Fibroblast of lung (primary cell): ENCODE measurements around the gene SPPL3. TPM values are rescaled to one million over a fixed set of nuclear protein-coding genes. Genes with fewer than 3 reads are reported as not detected.

Experiments used
- DNase-seq, 2 donors: peaks; one replicate each; pipeline versions ENCODE4 v3.0.0 to v3.0.0-alpha.2; 2010; ENCODE audit warnings: low read depth in 2 of 2
- H2AFZ ChIP-seq: 2 replicates; pipeline ENCODE4 v1.5.1; 2012; ENCODE audit warnings: low read length, control low read depth, inconsistent platforms
- H3K27ac ChIP-seq: 2 replicates; pipeline ENCODE4 v1.5.1; 2011; ENCODE audit warnings: low read length, control low read depth; ENCODE audit not compliant: insufficient read depth
- H3K27me3 ChIP-seq: 2 replicates; pipeline ENCODE4 v1.5.1; 2011; ENCODE audit warnings: mild to moderate bottlenecking, low read length; ENCODE audit not compliant: control insufficient read depth, insufficient read depth
- H3K36me3 ChIP-seq: 2 replicates; pipeline ENCODE4 v1.5.1; 2011; ENCODE audit warnings: low read length; ENCODE audit not compliant: control insufficient read depth, insufficient read depth
- H3K4me1 ChIP-seq: 2 replicates; pipeline ENCODE4 v1.5.1; 2011; ENCODE audit warnings: low read length; ENCODE audit not compliant: control insufficient read depth, insufficient read depth; ENCODE audit errors: extremely low read depth
- H3K4me2 ChIP-seq: 2 replicates; pipeline ENCODE4 v1.5.1; 2011; ENCODE audit warnings: low read length, control low read depth; ENCODE audit not compliant: insufficient read depth; ENCODE audit errors: extremely low read depth
- H3K4me3 ChIP-seq, 4 experiments: fragments of 200-600 bp in 1 of 4; sonication (generic) in 1 of 4; replicated peaks in 1 of 4; 2 replicates each; pipeline ENCODE4 v1.5.1; 2011 to 2016; ENCODE audit warnings: low read length in 4 of 4, low read depth in 3 of 4, mild to moderate bottlenecking in 3 of 4, control low read depth in 2 of 4, inconsistent platforms in 1 of 4, mixed read lengths in 1 of 4; ENCODE audit not compliant: insufficient read depth in 1 of 4; ENCODE audit errors: control extremely low read depth in 1 of 4
- H3K79me2 ChIP-seq: 2 replicates; pipeline ENCODE4 v1.5.1; 2012; ENCODE audit warnings: mild to moderate bottlenecking, low read length, inconsistent platforms; ENCODE audit not compliant: control insufficient read depth, insufficient read depth
- H3K9ac ChIP-seq: 2 replicates; pipeline ENCODE4 v1.5.1; 2011; ENCODE audit warnings: mild to moderate bottlenecking, low read length, control low read depth; ENCODE audit not compliant: insufficient read depth
- H3K9me3 ChIP-seq: 2 replicates; pipeline ENCODE4 v1.5.1; 2012; ENCODE audit warnings: low read depth, low read length; ENCODE audit not compliant: control insufficient read depth, insufficient read depth
- H4K20me1 ChIP-seq: 2 replicates; pipeline ENCODE4 v1.5.1; 2011; ENCODE audit warnings: low read length; ENCODE audit not compliant: control insufficient read depth, insufficient read depth; ENCODE audit errors: extremely low read depth
- EZH2 ChIP-seq: IDR thresholded peaks from 2 replicates; pipeline ENCODE4 v1.5.1; 2012; ENCODE audit warnings: low read length, control low read depth, mild to moderate bottlenecking; ENCODE audit errors: missing control alignments
- polyA plus RNA-seq, 2 donors: library from polyadenylated mRNA; depleted of rRNA in 1 of 2; stranded (reverse) in 1 of 2; unstranded in 1 of 2; fragments of >200 nt; gene quantifications; 2 replicates each; pipeline ENCODE4 v1.2.1, GENCODE V29; 2011 to 2012; ENCODE audit warnings: missing spikeins in 1 of 2
- total RNA-seq: library from RNA; depleted of rRNA; stranded (reverse); fragments of >200 nt; gene quantifications from 2 replicates; pipeline ENCODE4 v1.2.1, GENCODE V29; 2014
- TF ChIP-seq, protein P1 (sequence below), 2 donors: IDR thresholded peaks in 1 of 2; conservative IDR thresholded peaks in 1 of 2; 1 replicate in 1 of 2; 2 replicates in 1 of 2; pipeline ENCODE4 v1.5.1; 2011 to 2012; ENCODE audit warnings: low read length in 2 of 2, control low read depth in 1 of 2, inconsistent platforms in 1 of 2, low read depth in 1 of 2, mild to moderate bottlenecking in 1 of 2

SPPL3 gene
- total and polyA plus RNA-seq, 2 donors (not counting 1 experiment from before 2014, with no cell fraction given): 7.1 to 41.4 TPM

DNA sequence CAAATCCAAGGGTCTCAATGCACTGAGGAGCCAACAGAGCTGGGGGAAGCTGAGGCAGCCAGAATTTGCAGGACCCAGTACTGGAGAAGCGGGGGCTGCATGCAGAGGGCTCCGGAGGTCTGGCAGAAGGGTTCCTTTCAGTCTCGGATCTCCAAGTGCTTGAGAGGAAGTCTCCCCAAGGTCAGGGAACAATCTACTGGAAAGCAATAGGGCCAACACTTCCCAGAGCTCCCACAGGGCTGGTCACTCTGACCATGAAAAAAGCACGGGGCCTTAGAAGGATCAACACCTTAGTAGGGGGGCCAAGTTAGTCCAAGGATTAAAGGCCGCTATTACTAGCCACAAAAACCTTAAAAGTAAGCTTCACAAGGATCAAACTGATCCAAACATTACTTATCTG lies 31.7 kb downstream of the SPPL3 start:
- no peak for DNase-seq
- no peak overlapping the region for H3K27ac ChIP-seq
- no peaks in the 10 kb centered on the region for H3K4me1 ChIP-seq
- H4K20me1 ChIP-seq: no peaks in the 10 kb centered on the region
- no peaks in the 10 kb centered on the region for H3K9me3 ChIP-seq
- H3K4me2 ChIP-seq: no peak overlapping the region
- peaks cover 10% of the 10 kb centered on the region for H3K79me2 ChIP-seq
- TF ChIP-seq EZH2: no peak
- TF ChIP-seq, protein P1, sequence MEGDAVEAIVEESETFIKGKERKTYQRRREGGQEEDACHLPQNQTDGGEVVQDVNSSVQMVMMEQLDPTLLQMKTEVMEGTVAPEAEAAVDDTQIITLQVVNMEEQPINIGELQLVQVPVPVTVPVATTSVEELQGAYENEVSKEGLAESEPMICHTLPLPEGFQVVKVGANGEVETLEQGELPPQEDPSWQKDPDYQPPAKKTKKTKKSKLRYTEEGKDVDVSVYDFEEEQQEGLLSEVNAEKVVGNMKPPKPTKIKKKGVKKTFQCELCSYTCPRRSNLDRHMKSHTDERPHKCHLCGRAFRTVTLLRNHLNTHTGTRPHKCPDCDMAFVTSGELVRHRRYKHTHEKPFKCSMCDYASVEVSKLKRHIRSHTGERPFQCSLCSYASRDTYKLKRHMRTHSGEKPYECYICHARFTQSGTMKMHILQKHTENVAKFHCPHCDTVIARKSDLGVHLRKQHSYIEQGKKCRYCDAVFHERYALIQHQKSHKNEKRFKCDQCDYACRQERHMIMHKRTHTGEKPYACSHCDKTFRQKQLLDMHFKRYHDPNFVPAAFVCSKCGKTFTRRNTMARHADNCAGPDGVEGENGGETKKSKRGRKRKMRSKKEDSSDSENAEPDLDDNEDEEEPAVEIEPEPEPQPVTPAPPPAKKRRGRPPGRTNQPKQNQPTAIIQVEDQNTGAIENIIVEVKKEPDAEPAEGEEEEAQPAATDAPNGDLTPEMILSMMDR (conservative IDR thresholded peaks at IDR 0.05 in 1 of 2, IDR thresholded peaks at IDR 0.05 in 1 of 2; ENCODE audit: low read depth in 1 of 2, low read length in 2 of 2): no peak
- H3K4me3 ChIP-seq: no peak overlapping the region
- no peaks in the 10 kb centered on the region for H3K27me3 ChIP-seq
- H3K36me3 ChIP-seq: no peaks in the 10 kb centered on the region
- H3K9ac ChIP-seq: no peak overlapping the region
- no peak overlapping the region for H2AFZ ChIP-seq

DNA sequence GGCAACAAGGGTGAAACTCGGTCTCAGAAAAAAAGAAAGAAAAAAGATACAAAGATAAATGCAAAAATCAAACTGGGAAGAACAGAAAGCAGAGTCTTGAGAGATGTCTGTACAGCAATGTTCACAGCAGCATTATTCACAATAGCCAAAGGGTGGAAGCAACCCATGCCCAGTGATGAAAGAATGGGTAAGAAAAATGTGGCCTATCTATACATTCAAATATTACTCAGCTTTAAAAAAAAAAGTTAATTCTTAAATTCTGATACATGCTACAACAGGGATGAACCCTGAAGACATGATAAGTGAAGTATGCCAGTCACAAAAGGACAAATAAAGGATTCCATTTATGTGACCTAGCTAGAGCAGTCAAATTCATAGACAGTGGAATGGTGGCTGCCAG lies 33.7 kb downstream of the SPPL3 start:
- H3K9me3 ChIP-seq: no peaks in the 10 kb centered on the region
- H3K27ac ChIP-seq: no peak overlapping the region
- no peaks in the 10 kb centered on the region for H4K20me1 ChIP-seq
- H3K4me2 ChIP-seq: no peak overlapping the region
- no peak overlapping the region for H3K9ac ChIP-seq
- no peak for DNase-seq
- no peaks in the 10 kb centered on the region for H3K4me1 ChIP-seq
- peaks cover 12% of the 10 kb centered on the region for H3K79me2 ChIP-seq
- H3K4me3 ChIP-seq: no peak overlapping the region
- H3K27me3 ChIP-seq: no peaks in the 10 kb centered on the region
- no peaks in the 10 kb centered on the region for H3K36me3 ChIP-seq
- TF ChIP-seq, protein P1 (conservative IDR thresholded peaks at IDR 0.05 in 1 of 2, IDR thresholded peaks at IDR 0.05 in 1 of 2; ENCODE audit: low read depth in 1 of 2, low read length in 2 of 2): no peak
- no peak for TF ChIP-seq EZH2
- H2AFZ ChIP-seq: no peak overlapping the region

DNA sequence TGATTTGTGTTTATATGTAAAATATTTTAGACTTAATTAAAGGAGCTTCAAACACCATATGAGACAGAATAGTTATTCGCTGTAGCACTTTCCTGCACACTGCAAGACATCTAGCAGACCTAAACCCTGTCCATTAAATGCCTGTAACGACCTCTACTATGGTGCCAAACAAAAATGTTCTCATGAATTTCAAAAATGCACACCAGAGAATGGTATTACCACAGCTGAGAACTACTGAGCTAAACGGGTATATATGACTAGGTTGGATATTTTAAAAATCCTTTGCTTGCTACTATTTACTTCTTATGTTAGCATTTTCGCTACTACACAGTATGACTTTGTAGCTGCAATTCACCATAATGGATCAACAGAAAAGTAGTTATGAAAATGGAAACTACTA lies 34.8 kb downstream of the SPPL3 start:
- no peak overlapping the region for H2AFZ ChIP-seq
- H3K27me3 ChIP-seq: no peaks in the 10 kb centered on the region
- H3K79me2 ChIP-seq: peaks cover 12% of the 10 kb centered on the region
- H3K27ac ChIP-seq: no peak overlapping the region
- no peak overlapping the region for H3K9ac ChIP-seq
- TF ChIP-seq EZH2: no peak
- TF ChIP-seq, protein P1 (conservative IDR thresholded peaks at IDR 0.05 in 1 of 2, IDR thresholded peaks at IDR 0.05 in 1 of 2; ENCODE audit: low read depth in 1 of 2, low read length in 2 of 2): no peak
- no peaks in the 10 kb centered on the region for H3K9me3 ChIP-seq
- H3K4me2 ChIP-seq: no peak overlapping the region
- H4K20me1 ChIP-seq: no peaks in the 10 kb centered on the region
- no peak for DNase-seq
- H3K4me1 ChIP-seq: no peaks in the 10 kb centered on the region
- no peaks in the 10 kb centered on the region for H3K36me3 ChIP-seq
- no peak overlapping the region for H3K4me3 ChIP-seq
